Mesothelial cell of epicardium (in vitro differentiated cells): ENCODE data around the gene ITPR1. TPM values are rescaled to one million over a fixed set of nuclear protein-coding genes. Genes with fewer than 3 reads are reported as not detected.

Experiments
- DNase-seq, 2 experiments: peaks; one replicate each; pipeline ENCODE4 v3.0.0; 2021; ENCODE audit warnings: low spot score in 2 of 2; ENCODE audit not compliant: unreplicated experiment in 2 of 2
- H3K27ac Mint-ChIP-seq: 2 replicates; pipeline ENCODE4 v1.8.0; 2021; ENCODE audit warnings: mixed read lengths
- H3K27me3 Mint-ChIP-seq: 2 replicates; pipeline ENCODE4 v1.8.0; 2021; ENCODE audit warnings: low read depth, mixed read lengths
- H3K36me3 Mint-ChIP-seq: 2 replicates; pipeline ENCODE4 v1.8.0; 2021; ENCODE audit warnings: mixed read lengths
- H3K4me1 Mint-ChIP-seq: 2 replicates; pipeline ENCODE4 v1.8.0; 2021; ENCODE audit warnings: mixed read lengths
- H3K4me3 Mint-ChIP-seq: 2 replicates; pipeline ENCODE4 v1.8.0; 2021; ENCODE audit warnings: mild to moderate bottlenecking, moderate library complexity, mixed read lengths
- H3K9me3 Mint-ChIP-seq: 2 replicates; pipeline ENCODE4 v1.8.0; 2021; ENCODE audit warnings: mixed read lengths
- CTCF ChIP-seq: fragments of 200-600 bp; sonication (generic); IDR thresholded peaks from one replicate; pipeline ENCODE4 v1.5.0; 2021; ENCODE audit warnings: antibody characterized with exemption; ENCODE audit not compliant: unreplicated experiment
- total RNA-seq: library from RNA; stranded (reverse); gene quantifications from 3 replicates; pipeline ENCODE4 v1.2.1, GENCODE V29; 2021

The ITPR1 gene
- total RNA-seq, 1 donor from 2014 or later: 21.3 TPM

GRCh38 chr3:4528320-4528719 is 35.2 kb downstream of the ITPR1 start:
- H3K36me3 Mint-ChIP-seq: no peaks in the 10 kb centered on the region
- peaks cover 6% of the 10 kb centered on the region for H3K27me3 Mint-ChIP-seq
- no peak for DNase-seq
- no peak for TF ChIP-seq CTCF
- H3K9me3 Mint-ChIP-seq: no peaks in the 10 kb centered on the region
- peaks cover 29% of the 10 kb centered on the region for H3K4me1 Mint-ChIP-seq
- H3K27ac Mint-ChIP-seq: no peak overlapping the region
- H3K4me3 Mint-ChIP-seq: no peak overlapping the region

GRCh38 chr3:4528819-4529600 is 35.9 kb downstream of the ITPR1 start:
- Mint-ChIP-seq H3K36me3 (no peaks in the 10 kb centered on the region), H3K27me3 (peaks cover 6% of the 10 kb centered on the region), H3K9me3 (no peaks in the 10 kb centered on the region), H3K4me1 (peaks cover 31% of the 10 kb centered on the region), H3K27ac (no peak overlapping the region), H3K4me3 (no peak overlapping the region)
- TF ChIP-seq CTCF: no peak
- no peak for DNase-seq

- H3K4me1 Mint-ChIP-seq: peaks cover 30% of the 10 kb centered on the region
- H3K9me3 Mint-ChIP-seq: no peaks in the 10 kb centered on the region
- DNase-seq: no peak
- H3K36me3 Mint-ChIP-seq: no peaks in the 10 kb centered on the region
- H3K27ac Mint-ChIP-seq: no peak overlapping the region
- no peak overlapping the region for H3K4me3 Mint-ChIP-seq
- H3K27me3 Mint-ChIP-seq: peaks cover 6% of the 10 kb centered on the region
- TF ChIP-seq CTCF: no peak
Observed at GRCh38 chr3:4529876-4530588, 36.9 kb downstream of the ITPR1 start.

- DNase-seq: no peak
- Mint-ChIP-seq H3K27ac (no peak overlapping the region), H3K4me3 (no peak overlapping the region), H3K9me3 (no peaks in the 10 kb centered on the region), H3K27me3 (peaks cover 6% of the 10 kb centered on the region), H3K4me1 (peaks cover 26% of the 10 kb centered on the region), H3K36me3 (no peaks in the 10 kb centered on the region)
- TF ChIP-seq CTCF: no peak
Observed at GRCh38 chr3:4531478-4532025, 38.4 kb downstream of the ITPR1 start.

- H3K27me3 Mint-ChIP-seq: peaks cover 6% of the 10 kb centered on the region
- DNase-seq: no peak
- no peak for TF ChIP-seq CTCF
- H3K9me3 Mint-ChIP-seq: peaks cover 7% of the 10 kb centered on the region
- no peaks in the 10 kb centered on the region for H3K36me3 Mint-ChIP-seq
- peaks cover 26% of the 10 kb centered on the region for H3K4me1 Mint-ChIP-seq
- no peak overlapping the region for H3K4me3 Mint-ChIP-seq
- peak overlapping the region; percentile 21 for H3K27ac Mint-ChIP-seq
Observed at GRCh38 chr3:4532535-4533112, 39.5 kb downstream of the ITPR1 start.
